OCI-LY1 (cell line): ENCODE data around the gene GALNT4.

Source experiments
- H2AFZ ChIP-seq: fragments of 200-600 bp; sonication (generic), shearing (Covaris generic); 2 replicates; pipeline ENCODE4 v1.6.0; 2014; ENCODE audit warnings: antibody characterized with exemption, mild to moderate bottlenecking, low read length
- H3F3A ChIP-seq: fragments of 200-600 bp; sonication (generic), shearing (Covaris generic); 2 replicates; pipeline ENCODE4 v1.6.0; 2014; ENCODE audit warnings: mild to moderate bottlenecking, antibody characterized with exemption, low read length, moderate library complexity; ENCODE audit not compliant: insufficient read depth
- H3K27ac ChIP-seq: fragments of 200-600 bp; sonication (generic); 2 replicates; pipeline ENCODE4 v1.5.1; 2014; ENCODE audit warnings: low read length, mixed run types, mild to moderate bottlenecking, low read depth; ENCODE audit not compliant: poor library complexity, severe bottlenecking
- H3K27me3 ChIP-seq: fragments of 200-600 bp; sonication (generic); 2 replicates; pipeline ENCODE4 v1.6.0; 2014; ENCODE audit warnings: antibody characterized with exemption, mild to moderate bottlenecking, low read length, moderate library complexity; ENCODE audit not compliant: insufficient read depth
- H3K36me3 ChIP-seq: fragments of 200-600 bp; sonication (generic); 2 replicates; pipeline ENCODE4 v1.6.1; 2014; ENCODE audit warnings: mild to moderate bottlenecking, antibody characterized with exemption, low read length, moderate library complexity, mixed read lengths; ENCODE audit not compliant: insufficient read depth
- H3K4me1 ChIP-seq: fragments of 200-600 bp; sonication (generic); 2 replicates; pipeline ENCODE4 v1.5.1; 2014; ENCODE audit warnings: mild to moderate bottlenecking, low read length, moderate library complexity; ENCODE audit not compliant: insufficient read depth, severe bottlenecking
- H3K4me2 ChIP-seq: fragments of 200-600 bp; sonication (generic), shearing (Covaris generic); 2 replicates; pipeline ENCODE4 v1.6.1; 2014; ENCODE audit warnings: low read length
- H3K4me3 ChIP-seq: fragments of 200-600 bp; sonication (generic); 2 replicates; pipeline ENCODE4 v1.5.1; 2014; ENCODE audit warnings: low read length, low read depth, mild to moderate bottlenecking, mixed read lengths; ENCODE audit not compliant: poor library complexity, severe bottlenecking
- H3K79me2 ChIP-seq: fragments of 200-600 bp; shearing (Covaris generic); 2 replicates; pipeline ENCODE4 v1.6.1; 2016; ENCODE audit warnings: mixed run types, low read length, mixed read lengths; ENCODE audit not compliant: insufficient read depth
- H3K9ac ChIP-seq: fragments of 200-600 bp; sonication (generic), shearing (Covaris generic); 2 replicates; pipeline ENCODE4 v1.6.1; 2014; ENCODE audit warnings: mild to moderate bottlenecking, low read length, mixed read lengths
- H3K9me2 ChIP-seq: fragments of 200-600 bp; sonication (generic), shearing (Covaris generic); 2 replicates; pipeline ENCODE4 v1.6.1; 2014; ENCODE audit warnings: low read depth, mild to moderate bottlenecking, low read length, mixed read lengths
- H3K9me3 ChIP-seq: fragments of 200-600 bp; shearing (Covaris generic); 2 replicates; pipeline ENCODE4 v1.6.1; 2014; ENCODE audit warnings: low read length, mixed read lengths
- H4K20me1 ChIP-seq: fragments of 200-600 bp; sonication (generic), shearing (Covaris generic); 2 replicates; pipeline ENCODE4 v1.6.0; 2016; ENCODE audit warnings: mild to moderate bottlenecking, low read length; ENCODE audit not compliant: insufficient read depth
- EZH2 ChIP-seq: fragments of 200-600 bp; sonication (generic), shearing (Covaris generic); IDR thresholded peaks from 2 replicates; pipeline ENCODE4 v1.8.0; 2017; ENCODE audit warnings: borderline replicate concordance, mixed run types, mild to moderate bottlenecking, antibody characterized with exemption, low read length, moderate library complexity, mixed read lengths
- TF ChIP-seq, protein P1 (sequence below): fragments of 200-600 bp; sonication (generic), shearing (Covaris generic); IDR thresholded peaks from 2 replicates; pipeline ENCODE4 v1.5.1; 2017; ENCODE audit warnings: mild to moderate bottlenecking, antibody characterized with exemption, low read length, moderate library complexity, mixed read lengths

Gene GALNT4

DNA sequence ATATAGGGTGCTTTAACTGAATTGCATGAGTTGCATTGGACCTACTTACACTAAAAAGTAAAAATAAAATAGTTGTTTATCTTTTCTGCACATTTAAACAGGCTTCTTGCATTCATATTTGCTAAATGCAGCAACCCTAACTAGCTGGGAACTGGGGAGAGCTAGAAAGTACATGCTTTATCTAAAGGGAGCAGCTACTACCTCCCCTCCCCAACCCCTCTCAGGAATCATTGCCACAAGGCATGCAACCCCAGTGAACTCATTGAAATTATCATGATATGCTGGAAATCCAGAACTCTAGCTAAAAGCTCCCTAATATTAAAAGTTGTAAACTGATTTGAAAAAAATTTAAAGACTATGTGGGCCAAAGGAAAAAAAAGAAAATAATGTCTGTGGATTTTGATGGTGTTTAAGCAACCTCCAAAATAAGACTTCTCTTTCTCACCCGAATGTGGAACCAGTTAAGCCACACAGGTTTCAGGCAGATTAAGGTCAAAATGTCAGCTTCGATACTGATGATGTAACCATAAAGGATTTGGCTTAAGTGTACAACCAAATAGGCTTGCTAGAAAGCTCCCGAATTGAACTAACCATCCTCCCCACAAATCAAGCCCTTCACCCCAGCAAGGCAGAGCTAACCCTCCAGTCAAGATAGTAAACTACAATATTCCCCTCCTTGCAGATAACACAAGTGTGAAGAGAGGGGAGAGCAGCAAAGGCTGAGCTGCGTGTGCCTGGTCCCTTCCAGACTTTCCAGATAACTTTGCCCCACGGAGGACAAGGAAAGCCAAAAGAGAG is 15.0 kb upstream of the GALNT4 start:
- Histone ChIP-seq H3K9ac (no peak overlapping the region), H3F3A (no peaks in the 10 kb centered on the region), H3K79me2 (no peaks in the 10 kb centered on the region), H3K4me1 (no peaks in the 10 kb centered on the region), H3K4me3 (no peak overlapping the region), H3K4me2 (no peak overlapping the region), H3K9me3 (no peaks in the 10 kb centered on the region), H3K27me3 (no peaks in the 10 kb centered on the region), H3K9me2 (no peaks in the 10 kb centered on the region), H3K36me3 (no peaks in the 10 kb centered on the region), H4K20me1 (no peaks in the 10 kb centered on the region), H2AFZ (no peak overlapping the region), H3K27ac (no peak overlapping the region)
- TF ChIP-seq, protein P1, sequence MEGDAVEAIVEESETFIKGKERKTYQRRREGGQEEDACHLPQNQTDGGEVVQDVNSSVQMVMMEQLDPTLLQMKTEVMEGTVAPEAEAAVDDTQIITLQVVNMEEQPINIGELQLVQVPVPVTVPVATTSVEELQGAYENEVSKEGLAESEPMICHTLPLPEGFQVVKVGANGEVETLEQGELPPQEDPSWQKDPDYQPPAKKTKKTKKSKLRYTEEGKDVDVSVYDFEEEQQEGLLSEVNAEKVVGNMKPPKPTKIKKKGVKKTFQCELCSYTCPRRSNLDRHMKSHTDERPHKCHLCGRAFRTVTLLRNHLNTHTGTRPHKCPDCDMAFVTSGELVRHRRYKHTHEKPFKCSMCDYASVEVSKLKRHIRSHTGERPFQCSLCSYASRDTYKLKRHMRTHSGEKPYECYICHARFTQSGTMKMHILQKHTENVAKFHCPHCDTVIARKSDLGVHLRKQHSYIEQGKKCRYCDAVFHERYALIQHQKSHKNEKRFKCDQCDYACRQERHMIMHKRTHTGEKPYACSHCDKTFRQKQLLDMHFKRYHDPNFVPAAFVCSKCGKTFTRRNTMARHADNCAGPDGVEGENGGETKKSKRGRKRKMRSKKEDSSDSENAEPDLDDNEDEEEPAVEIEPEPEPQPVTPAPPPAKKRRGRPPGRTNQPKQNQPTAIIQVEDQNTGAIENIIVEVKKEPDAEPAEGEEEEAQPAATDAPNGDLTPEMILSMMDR, result no peak
- TF ChIP-seq EZH2, result no peak

DNA sequence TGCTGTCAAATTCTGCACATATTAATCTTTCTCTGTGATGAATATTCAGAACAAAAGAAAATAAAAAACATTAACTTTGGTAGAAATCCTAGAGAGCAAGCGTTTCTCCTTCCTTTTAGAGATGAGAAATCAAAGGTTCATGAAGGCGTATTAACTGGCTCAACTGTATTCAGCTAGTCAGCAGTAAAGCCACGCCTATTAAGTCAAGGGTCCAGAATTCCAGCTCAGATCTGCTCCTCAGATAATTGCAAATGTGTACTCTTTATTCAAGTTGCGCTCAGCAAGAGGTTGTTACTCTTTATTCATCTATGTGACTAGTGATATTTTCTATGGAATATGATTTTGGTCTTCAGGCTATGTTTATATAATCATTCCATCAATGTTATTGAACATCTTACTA is 14.3 kb upstream of the GALNT4 start:
- no peaks in the 10 kb centered on the region for H3K79me2 ChIP-seq
- no peaks in the 10 kb centered on the region for H3K27me3 ChIP-seq
- H3K4me2 ChIP-seq, result no peak overlapping the region
- H3F3A ChIP-seq, result no peaks in the 10 kb centered on the region
- no peaks in the 10 kb centered on the region for H3K36me3 ChIP-seq
- no peaks in the 10 kb centered on the region for H4K20me1 ChIP-seq
- H3K4me1 ChIP-seq, result no peaks in the 10 kb centered on the region
- no peaks in the 10 kb centered on the region for H3K9me3 ChIP-seq
- no peak overlapping the region for H2AFZ ChIP-seq
- no peak overlapping the region for H3K4me3 ChIP-seq
- no peaks in the 10 kb centered on the region for H3K9me2 ChIP-seq
- TF ChIP-seq, protein P1, result no peak
- no peak for TF ChIP-seq EZH2
- no peak overlapping the region for H3K9ac ChIP-seq
- no peak overlapping the region for H3K27ac ChIP-seq

DNA sequence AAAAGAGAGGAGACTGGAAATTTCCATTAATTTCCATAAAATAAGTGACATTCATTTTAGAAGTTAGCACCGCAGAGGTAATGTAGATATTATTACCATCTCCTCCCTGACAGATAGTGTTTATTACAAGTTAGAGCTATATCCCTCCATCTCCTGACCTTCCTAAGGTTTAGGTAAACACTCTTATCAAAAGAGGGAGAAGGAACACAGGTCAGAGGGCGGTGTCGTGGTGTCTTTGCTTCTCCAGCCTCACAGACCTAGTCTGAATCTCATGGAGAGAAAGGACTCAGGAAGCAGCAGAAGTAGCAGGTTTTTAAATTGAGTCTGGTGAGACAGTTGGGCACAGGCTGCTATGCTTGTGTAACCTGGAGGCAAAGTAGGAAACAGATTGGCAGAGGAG is 12.8 kb upstream of the GALNT4 start:
- H3K9ac ChIP-seq, result no peak overlapping the region

More for the DNA sequence above, 12.8 kb upstream of the GALNT4 start:
- TF ChIP-seq EZH2, result no peak
- TF ChIP-seq, protein P1, result no peak
- H3F3A ChIP-seq, result no peaks in the 10 kb centered on the region
- no peak overlapping the region for H3K4me2 ChIP-seq
- no peaks in the 10 kb centered on the region for H3K9me2 ChIP-seq
- H3K36me3 ChIP-seq, result no peaks in the 10 kb centered on the region
- no peak overlapping the region for H2AFZ ChIP-seq
- no peaks in the 10 kb centered on the region for H4K20me1 ChIP-seq
- H3K27me3 ChIP-seq, result no peaks in the 10 kb centered on the region
- no peak overlapping the region for H3K4me3 ChIP-seq
- no peaks in the 10 kb centered on the region for H3K9me3 ChIP-seq
- no peak overlapping the region for H3K27ac ChIP-seq
- no peaks in the 10 kb centered on the region for H3K4me1 ChIP-seq
- no peaks in the 10 kb centered on the region for H3K79me2 ChIP-seq
